ENCODE measurements around the gene CDKN2B-AS1. TPM values are rescaled to one million over a fixed set of nuclear protein-coding genes. Genes with fewer than 3 reads are reported as not detected.

The CDKN2B-AS1 gene
- total and polyA plus RNA-seq, 12 donors, result 0.13 to 2.5 (median 0.74) TPM; not detected in 1

DNA sequence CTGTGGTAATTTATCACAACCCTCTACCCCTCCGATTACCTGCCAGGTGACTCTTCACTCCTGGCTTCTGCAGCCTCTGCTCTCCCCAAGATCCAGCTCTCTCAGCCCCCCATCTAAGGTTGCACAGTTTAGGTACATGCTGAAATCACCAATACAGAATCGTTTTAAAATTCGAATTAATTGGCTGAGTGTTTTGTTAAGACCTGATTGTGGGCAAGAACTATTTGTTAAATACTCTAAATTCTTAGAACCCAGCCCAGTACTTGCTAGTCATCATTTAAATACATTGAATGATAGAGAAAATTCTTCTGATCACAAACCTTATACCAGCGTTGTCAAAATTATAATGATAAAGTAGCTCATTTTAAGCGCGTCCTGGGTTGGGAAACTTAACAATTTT, 162.0 kb downstream of the CDKN2B-AS1 start:
- Histone ChIP-seq H3K4me1 (replicated peaks in 1 of 2) (peaks cover 0 to 5% of the 10 kb centered on the region in 2 donors), H3K36me3 (replicated peaks in 1 of 2) (no peaks in the 10 kb centered on the region), H3K27me3 (no peaks in the 10 kb centered on the region), H3K27ac (no peak overlapping the region), H3K9me3 (replicated peaks in 1 of 3) (no peaks in the 10 kb centered on the region), H3K4me3 (no peak overlapping the region)
- 71 to 81% (median 77%) methylated on average over 6 of the region's 6 CpGs for WGBS, 4 donors
- intact Hi-C loops (cut with DNase I), result no loop called here
- TF ChIP-seq POLR2A (IDR thresholded peaks at IDR 0.05), result no peak
- TF ChIP-seq, protein P1, sequence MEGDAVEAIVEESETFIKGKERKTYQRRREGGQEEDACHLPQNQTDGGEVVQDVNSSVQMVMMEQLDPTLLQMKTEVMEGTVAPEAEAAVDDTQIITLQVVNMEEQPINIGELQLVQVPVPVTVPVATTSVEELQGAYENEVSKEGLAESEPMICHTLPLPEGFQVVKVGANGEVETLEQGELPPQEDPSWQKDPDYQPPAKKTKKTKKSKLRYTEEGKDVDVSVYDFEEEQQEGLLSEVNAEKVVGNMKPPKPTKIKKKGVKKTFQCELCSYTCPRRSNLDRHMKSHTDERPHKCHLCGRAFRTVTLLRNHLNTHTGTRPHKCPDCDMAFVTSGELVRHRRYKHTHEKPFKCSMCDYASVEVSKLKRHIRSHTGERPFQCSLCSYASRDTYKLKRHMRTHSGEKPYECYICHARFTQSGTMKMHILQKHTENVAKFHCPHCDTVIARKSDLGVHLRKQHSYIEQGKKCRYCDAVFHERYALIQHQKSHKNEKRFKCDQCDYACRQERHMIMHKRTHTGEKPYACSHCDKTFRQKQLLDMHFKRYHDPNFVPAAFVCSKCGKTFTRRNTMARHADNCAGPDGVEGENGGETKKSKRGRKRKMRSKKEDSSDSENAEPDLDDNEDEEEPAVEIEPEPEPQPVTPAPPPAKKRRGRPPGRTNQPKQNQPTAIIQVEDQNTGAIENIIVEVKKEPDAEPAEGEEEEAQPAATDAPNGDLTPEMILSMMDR (IDR thresholded peaks at IDR 0.05), result no peak
- no peak for DNase-seq

DNA sequence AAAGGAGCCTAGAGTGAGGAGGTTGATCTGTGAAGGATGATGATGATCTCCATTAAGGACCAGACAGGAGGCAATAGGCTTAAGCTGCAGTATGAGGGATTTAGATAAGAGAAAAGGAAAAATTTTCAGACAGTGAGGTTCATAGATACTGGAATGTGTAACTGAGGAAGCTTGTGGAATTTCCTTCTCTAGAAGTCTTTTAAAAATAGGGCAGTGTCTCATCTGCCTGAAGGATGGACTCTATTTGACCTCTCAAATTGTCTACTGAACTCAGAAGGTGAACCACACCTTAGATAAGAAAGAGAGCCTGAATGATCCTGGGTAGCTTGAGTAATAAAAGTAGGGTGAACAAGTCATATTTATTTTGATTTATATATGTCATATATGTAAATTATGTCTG, 162.7 kb downstream of the CDKN2B-AS1 start:
- H3K4me1 ChIP-seq (replicated peaks in 1 of 2), result peaks cover 0 to 5% of the 10 kb centered on the region in 2 donors
- DNase-seq, result no peak
- H3K4me3 ChIP-seq, result no peak overlapping the region
- intact Hi-C loops (cut with DNase I), result no loop called here
- H3K27ac ChIP-seq, result no peak overlapping the region
- TF ChIP-seq, protein P1 (IDR thresholded peaks at IDR 0.05), result no peak
- no peak for TF ChIP-seq POLR2A (IDR thresholded peaks at IDR 0.05)
- no peaks in the 10 kb centered on the region for H3K36me3 ChIP-seq (replicated peaks in 1 of 2)
- H3K9me3 ChIP-seq (replicated peaks in 1 of 3), result no peaks in the 10 kb centered on the region
- H3K27me3 ChIP-seq, result no peaks in the 10 kb centered on the region

DNA sequence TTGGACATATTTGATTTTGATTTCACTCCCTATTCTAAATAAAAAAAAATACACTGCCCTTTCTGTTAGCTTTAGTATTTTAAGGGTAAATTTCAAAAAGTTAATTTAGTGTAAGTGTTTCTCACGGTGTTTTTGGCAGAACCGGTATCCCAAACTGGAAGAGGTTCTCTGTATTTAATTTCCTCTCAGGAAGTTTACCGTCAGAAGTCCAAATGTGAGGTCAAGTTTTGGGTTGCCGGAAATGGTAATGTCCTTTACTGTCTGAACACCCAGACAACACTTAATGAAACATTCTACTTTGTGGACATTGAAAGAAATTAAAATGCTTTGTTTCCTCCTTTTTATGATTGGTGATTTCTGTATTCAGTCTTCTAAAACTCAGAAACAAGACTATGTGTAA, 163.2 kb downstream of the CDKN2B-AS1 start:
- Histone ChIP-seq H3K9me3 (replicated peaks in 1 of 3) (no peaks in the 10 kb centered on the region), H3K27me3 (no peaks in the 10 kb centered on the region), H3K27ac (no peak overlapping the region), H3K4me1 (replicated peaks in 1 of 2) (peaks cover 0 to 5% of the 10 kb centered on the region in 2 donors), H3K4me3 (no peak overlapping the region), H3K36me3 (replicated peaks in 1 of 2) (no peaks in the 10 kb centered on the region)
- no peak for DNase-seq
- WGBS, 4 donors, result 51 to 67% (median 62%) methylated on average over 4 of the region's 4 CpGs
- TF ChIP-seq, protein P1 (IDR thresholded peaks at IDR 0.05), result no peak
- no peak for TF ChIP-seq POLR2A (IDR thresholded peaks at IDR 0.05)
- intact Hi-C loops (cut with DNase I), result no loop called here

DNA sequence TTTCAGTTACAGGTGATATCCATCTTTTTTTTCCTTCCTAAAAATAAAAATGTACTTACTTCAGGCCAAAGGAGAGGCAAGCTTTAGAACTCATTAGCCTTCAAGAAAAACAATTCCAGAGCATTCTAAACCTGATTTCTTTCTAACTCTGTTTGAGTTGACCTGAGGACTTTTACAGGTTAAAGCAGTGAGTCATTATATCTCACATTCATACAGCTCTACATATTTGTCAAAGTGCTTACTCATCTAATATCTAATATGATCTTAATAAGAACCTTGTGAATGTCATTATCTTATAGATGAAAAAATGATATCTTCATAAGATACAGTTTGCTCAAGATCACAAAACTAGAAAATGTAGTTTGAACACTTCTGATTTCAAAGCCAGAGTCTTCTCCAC, 163.7 kb downstream of the CDKN2B-AS1 start:
- no peak for DNase-seq
- Histone ChIP-seq H3K4me1 (replicated peaks in 1 of 2) (peaks cover 0 to 5% of the 10 kb centered on the region in 2 donors), H3K27me3 (no peaks in the 10 kb centered on the region), H3K27ac (no peak overlapping the region), H3K9me3 (replicated peaks in 1 of 3) (no peaks in the 10 kb centered on the region), H3K36me3 (replicated peaks in 1 of 2) (no peaks in the 10 kb centered on the region), H3K4me3 (no peak overlapping the region)
- no peak for TF ChIP-seq POLR2A (IDR thresholded peaks at IDR 0.05)
- TF ChIP-seq, protein P1 (IDR thresholded peaks at IDR 0.05), result no peak
- intact Hi-C loops (cut with DNase I), result no loop called here
